ENCODE data around the gene DPT.

The DPT gene

DNA sequence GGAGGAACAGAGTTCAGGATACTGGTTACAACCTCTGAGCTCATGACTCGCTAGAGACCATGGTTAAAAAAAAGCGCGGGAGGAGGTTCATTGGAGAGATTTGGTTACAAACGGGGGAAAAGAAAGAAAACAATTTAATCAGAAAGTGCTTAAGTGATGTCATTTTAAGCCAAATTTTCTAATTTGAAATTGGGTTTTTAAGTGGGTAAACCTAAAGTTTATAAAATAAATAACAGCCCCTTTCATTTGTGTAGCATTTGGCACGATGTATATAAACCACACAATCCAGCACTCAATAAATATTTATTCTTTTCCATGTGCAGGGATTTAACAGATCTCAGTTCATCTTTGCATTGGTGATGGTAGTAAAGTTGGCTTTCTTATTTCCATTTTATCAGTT lies 7.0 kb upstream of the DPT start:
- no peak for DNase-seq

DNA sequence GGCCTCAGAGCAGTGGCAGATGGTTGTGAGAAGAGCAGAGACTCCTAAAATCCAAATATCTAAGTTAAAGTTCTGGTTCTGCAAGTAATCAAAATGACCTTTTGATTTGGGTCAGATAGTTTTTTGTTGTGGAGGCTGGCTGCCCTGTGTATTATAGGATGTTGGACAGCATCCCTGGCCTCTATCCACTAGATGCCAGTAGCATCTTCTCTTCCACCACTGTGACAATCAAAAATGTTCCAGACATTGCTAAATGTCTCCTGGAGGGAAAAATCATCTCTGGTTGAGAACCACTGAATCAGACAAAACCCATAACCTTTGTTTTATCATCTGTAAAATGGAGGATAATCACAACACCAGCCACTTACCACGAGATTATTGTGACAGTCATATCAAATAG lies 5.9 kb upstream of the DPT start:
- DNase-seq: no peak

- no peak for DNase-seq
Observed at GRCh38 chr1:168734271-168734670, 5.3 kb upstream of the DPT start.

GRCh38 chr1:168733241-168733640 lies 4.2 kb upstream of the DPT start:
- no peak for DNase-seq

- DNase-seq: no peak
Observed at GRCh38 chr1:168732736-168733135, 3.7 kb upstream of the DPT start.

DNA sequence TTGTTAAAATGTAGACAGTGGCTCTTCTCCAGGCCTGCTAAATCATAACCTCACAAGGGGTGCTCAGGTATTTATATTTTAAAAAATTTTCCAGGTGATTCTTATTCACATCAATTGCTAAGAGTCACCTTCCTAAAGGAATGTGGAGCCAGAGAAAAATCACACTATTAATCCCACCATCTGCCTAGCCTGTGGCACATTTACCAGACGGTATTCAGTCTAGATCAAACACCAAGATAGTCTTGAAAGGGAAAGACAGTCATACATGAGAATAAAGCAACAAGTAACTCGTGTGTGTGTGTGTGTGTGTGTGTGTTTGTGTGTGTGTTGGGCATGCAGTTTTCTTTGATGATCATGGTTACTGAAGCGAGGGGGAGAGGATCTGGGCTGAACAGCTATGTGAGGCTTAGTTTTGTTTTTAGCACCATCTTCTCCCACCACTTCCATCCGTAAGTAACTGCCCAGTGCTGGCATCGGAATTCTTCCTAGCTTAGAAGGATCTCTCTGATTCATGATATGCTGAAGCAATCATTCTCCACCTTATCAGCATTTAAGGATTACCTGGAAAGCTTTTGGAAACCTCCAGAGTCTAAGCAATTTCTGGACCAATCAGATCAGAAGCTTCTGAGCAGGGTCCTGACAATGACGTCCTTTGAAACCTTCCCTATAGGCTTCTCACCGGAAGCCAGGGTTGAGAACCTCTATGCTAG lies 2.4 kb upstream of the DPT start:
- no peak for DNase-seq

- no peak for DNase-seq
Observed at GRCh38 chr1:168729405-168729802, 398 bp upstream of the DPT start.

DNA sequence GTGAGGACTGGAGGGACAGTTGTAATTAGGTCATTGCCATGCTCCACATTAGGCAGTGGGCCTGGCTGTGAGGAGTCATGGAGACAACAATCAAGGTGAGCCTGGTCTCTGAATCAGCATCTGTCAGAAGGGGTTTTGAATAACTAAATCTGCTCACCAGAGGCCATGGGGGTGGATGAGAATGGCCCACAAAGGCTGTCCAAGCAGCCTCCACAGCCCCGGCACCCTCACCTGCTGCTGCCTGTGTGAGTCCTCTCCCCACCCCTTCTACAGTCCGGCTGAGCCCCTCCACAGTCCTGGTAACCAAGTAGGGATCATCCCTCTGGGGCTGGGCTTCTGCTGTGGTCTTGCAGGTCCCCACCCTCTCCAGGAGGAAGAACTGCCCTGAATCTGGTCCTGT lies 2.3 kb downstream of the DPT start:
- DNase-seq: no peak

- DNase-seq: no peak
Observed at GRCh38 chr1:168726281-168726680, 2.7 kb downstream of the DPT start.

GRCh38 chr1:168725831-168726230 lies 3.2 kb downstream of the DPT start:
- DNase-seq: no peak

GRCh38 chr1:168725060-168725459 lies 3.9 kb downstream of the DPT start:
- DNase-seq: no peak

- DNase-seq: no peak
Observed at GRCh38 chr1:168723000-168723399, 6.0 kb downstream of the DPT start.

GRCh38 chr1:168720839-168721238 lies 8.2 kb downstream of the DPT start:
- DNase-seq: no peak

- DNase-seq: no peak
Observed at GRCh38 chr1:168719306-168720111, 9.5 kb downstream of the DPT start.

- DNase-seq: no peak
Observed at GRCh38 chr1:168717906-168718891, 10.8 kb downstream of the DPT start.

GRCh38 chr1:168714012-168714411 lies 15.0 kb downstream of the DPT start:
- no peak for DNase-seq

DNA sequence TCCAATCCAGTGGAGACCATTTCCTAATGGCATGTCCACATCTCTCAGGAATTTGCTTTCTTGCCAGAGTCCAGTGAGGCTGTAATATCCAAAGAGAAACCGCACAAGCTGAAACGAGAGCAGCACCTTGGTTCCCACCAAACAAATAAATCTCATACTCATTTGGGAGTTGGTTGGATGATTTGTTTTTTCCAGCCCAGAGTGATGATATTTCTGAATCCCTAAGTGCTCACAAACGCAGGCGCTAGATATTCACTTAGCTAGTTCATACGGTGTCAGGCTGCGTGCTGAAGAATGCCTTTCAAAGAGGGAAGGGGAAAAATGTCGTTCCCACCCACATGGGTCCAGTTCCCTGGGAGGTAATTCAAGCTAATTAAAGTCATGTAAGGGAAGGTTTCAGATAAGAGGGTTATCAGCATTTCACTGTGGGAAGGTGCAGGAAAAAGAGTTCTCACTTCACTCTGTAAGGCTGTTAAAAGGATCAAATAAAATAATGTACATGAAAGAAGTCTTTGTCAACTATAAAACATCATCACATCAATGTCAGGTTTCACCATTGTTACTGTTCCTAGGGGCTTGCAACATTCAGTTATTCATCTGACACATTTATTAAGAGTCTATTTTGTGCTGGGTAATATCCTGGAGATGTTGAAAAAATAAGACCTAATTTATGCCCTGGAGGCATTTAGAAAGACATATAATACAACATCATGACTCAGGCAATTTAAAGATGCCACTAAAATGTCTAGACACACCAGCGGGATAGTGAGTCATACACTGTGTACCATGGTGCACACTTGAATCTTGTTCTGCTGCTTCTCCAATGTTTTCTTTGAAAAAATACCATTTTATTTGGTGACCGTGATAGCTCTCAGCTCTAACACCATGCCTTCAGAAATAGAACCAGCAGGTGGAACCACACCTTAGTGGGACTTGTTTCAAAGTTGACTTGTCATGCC lies 19.3 kb downstream of the DPT start:
- DNase-seq: peak; percentile 93

GRCh38 chr1:168708698-168709404 lies 20.2 kb downstream of the DPT start:
- DNase-seq: no peak

DNA sequence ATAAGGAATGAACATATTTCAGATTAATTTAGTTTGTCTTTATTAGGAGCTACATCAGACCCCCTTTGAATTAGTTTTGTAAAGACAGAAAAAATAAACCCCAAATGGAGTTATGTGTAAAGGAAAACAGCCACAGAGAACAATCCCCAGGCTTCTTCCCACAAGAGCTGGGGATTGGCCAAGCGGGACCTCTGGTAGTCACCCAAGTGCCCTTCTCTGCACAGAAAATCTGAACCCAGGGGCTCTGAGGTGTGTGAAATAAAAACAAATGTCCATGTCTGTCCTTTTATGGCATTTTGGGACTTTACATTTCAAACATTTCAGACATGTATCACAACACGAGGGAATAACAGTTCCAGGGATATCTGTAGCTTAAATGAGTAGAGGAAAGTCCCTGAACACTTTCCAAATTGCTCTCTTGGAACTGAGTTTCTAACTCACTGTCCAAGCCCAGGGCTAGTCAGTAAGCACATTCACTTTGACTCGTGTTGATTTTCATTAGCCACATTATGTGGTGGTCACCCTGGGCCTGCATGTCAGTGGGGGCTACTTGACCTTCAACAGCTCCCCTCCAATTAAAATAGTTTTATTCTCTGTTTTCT lies 22.5 kb downstream of the DPT start:
- no peak for DNase-seq

DNA sequence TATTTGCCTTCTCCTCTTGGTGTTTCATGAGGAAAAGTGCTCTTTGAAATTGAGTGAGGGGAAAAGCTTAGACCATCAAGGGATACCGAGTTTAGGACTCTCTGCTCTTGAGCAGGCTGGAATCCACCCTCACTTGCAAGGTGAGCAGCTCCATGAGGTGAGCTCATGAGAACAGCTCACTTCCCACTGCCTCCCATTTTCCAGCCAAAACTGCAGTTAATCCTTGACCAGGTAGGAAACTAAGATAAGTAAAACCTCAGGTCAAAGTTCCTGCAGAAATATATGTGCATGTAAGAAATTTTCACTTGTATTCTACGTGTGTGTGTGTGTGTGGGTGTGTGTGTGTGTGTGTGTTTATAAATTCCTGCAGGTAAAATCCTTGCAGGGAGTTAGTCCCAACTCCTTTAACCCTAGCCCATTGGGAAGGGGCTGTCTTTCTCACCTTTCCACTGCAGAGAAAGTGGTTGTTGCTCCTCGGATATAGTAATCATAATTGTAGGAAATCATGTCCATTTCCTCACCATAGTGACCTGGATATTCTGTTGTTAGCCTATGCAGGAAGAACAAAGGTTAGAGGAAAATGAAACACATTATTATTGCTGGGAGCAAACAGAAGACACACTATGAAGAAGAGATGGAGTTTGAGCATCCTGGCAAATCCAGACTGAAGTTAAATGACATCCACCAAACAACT lies 28.3 kb downstream of the DPT start:
- DNase-seq: no peak
